Lung (tissue), 12 donors: ENCODE results near the gene ZNF784. TPM values are rescaled to one million over a fixed set of nuclear protein-coding genes. Genes with fewer than 3 reads are reported as not detected.

Experiments
- ATAC-seq: fragments of 200-7000 bp; cut with Tn5 transposase; one replicate; pipeline ENCODE4 v1.9.1; 2020; ENCODE audit warnings: moderate number of reproducible peaks; ENCODE audit not compliant: insufficient read depth, low FRiP score
- DNase-seq, 3 donors: peaks; one replicate each; pipeline ENCODE4 v3.0.0-alpha.2; 2013 to 2017
- H3K27ac ChIP-seq, 2 donors: one replicate each; pipeline ENCODE4 v1.5.1; 2013; ENCODE audit warnings: mild to moderate bottlenecking in 2 of 2, moderate library complexity in 2 of 2, control low read depth in 1 of 2, inconsistent platforms in 1 of 2, low read depth in 1 of 2, low read length in 1 of 2
- H3K27me3 ChIP-seq, 3 donors: one replicate each; pipeline ENCODE4 v1.5.1; 2013; ENCODE audit warnings: low read length in 2 of 3; ENCODE audit not compliant: control insufficient read depth in 3 of 3, insufficient read depth in 3 of 3
- H3K36me3 ChIP-seq, 4 donors: one replicate each; pipeline ENCODE4 v1.5.1; 2013; ENCODE audit warnings: low read length in 4 of 4, mild to moderate bottlenecking in 1 of 4, moderate library complexity in 1 of 4; ENCODE audit not compliant: control insufficient read depth in 4 of 4, insufficient read depth in 4 of 4
- H3K4me1 ChIP-seq, 5 donors: one replicate each; pipeline ENCODE4 v1.5.1; 2013; ENCODE audit warnings: low read length in 5 of 5, mild to moderate bottlenecking in 2 of 5, moderate library complexity in 1 of 5; ENCODE audit not compliant: control insufficient read depth in 5 of 5, insufficient read depth in 5 of 5
- H3K4me3 ChIP-seq: one replicate; pipeline ENCODE4 v1.5.1; 2013; ENCODE audit warnings: mild to moderate bottlenecking, control low read depth, moderate library complexity
- H3K9ac ChIP-seq, 2 donors: one replicate each; pipeline ENCODE4 v1.5.1; 2013; ENCODE audit warnings: low read length in 2 of 2, control low read depth in 1 of 2; ENCODE audit not compliant: insufficient read depth in 1 of 2
- H3K9me3 ChIP-seq, 4 donors: one replicate each; pipeline ENCODE4 v1.5.1; 2013; ENCODE audit warnings: low read length in 3 of 4, mild to moderate bottlenecking in 1 of 4, moderate library complexity in 1 of 4; ENCODE audit not compliant: control insufficient read depth in 4 of 4, insufficient read depth in 3 of 4
- CTCF ChIP-seq: IDR thresholded peaks from 2 replicates; pipeline ENCODE4 v1.5.1; 2012; ENCODE audit warnings: mild to moderate bottlenecking; ENCODE audit errors: control extremely low read depth, extremely low read depth
- WGBS, 2 donors: extraction: QIAGEN DNeasy Blood & Tissue Kit; methylation state at CpG; one replicate each; pipeline ENCODE4 v1.1.7; 2013; 5-methylcytosine and 5-hydroxymethylcytosine counted together
- polyA plus RNA-seq, 2 donors: library from polyadenylated mRNA; stranded (reverse); fragments of 200-250 nt; gene quantifications; one replicate each; pipeline ENCODE4 v1.2.1, GENCODE V29; 2013
- total RNA-seq, 2 donors: library from RNA; depleted of rRNA in 1 of 2; stranded (reverse); fragments of >200 nt in 1 of 2; gene quantifications; one replicate each; pipeline ENCODE4 v1.2.1, GENCODE V29; 2014 to 2021
- donor health status: control.
- donor health status: control.
- donor health status: Bipolar disorder and iron deficiency.
- donor health status: healthy.
- donor health status: DM: yes; HTN: yes; CAD: no.

Gene ZNF784
- total and polyA plus RNA-seq, 4 donors, result 6.3 to 9.4 (median 6.9) TPM

- H3K36me3 ChIP-seq, result peaks cover 27 to 91% (median 47%) of the 10 kb centered on the region in 4 donors
Measured at GRCh38 chr19:55663846-55664536, 39.6 kb upstream of the ZNF784 start.

GRCh38 chr19:55661826-55662225 lies 37.5 kb upstream of the ZNF784 start:
- no peaks in the 10 kb centered on the region for H3K9me3 ChIP-seq
- peaks cover 5 to 22% (median 11%) of the 10 kb centered on the region in 5 donors for H3K4me1 ChIP-seq
- DNase-seq (no peak), ATAC-seq (no peak)
- 49 to 63% methylated on average over 7 of the region's 7 CpGs for WGBS, 2 donors
- H3K36me3 ChIP-seq, result peaks cover 19 to 72% (median 39%) of the 10 kb centered on the region in 4 donors
- no peaks in the 10 kb centered on the region for H3K27me3 ChIP-seq
- no peak overlapping the region for H3K4me3 ChIP-seq
- TF ChIP-seq CTCF, result no peak
- no peak overlapping the region for H3K27ac ChIP-seq
- H3K9ac ChIP-seq, result no peak overlapping the region

More at GRCh38 chr19:55663846-55664536, 39.6 kb upstream of the ZNF784 start:
- peaks cover 0 to 3% (median 0%) of the 10 kb centered on the region in 5 donors for H3K4me1 ChIP-seq
- H3K9me3 ChIP-seq, result no peaks in the 10 kb centered on the region
- no peak for DNase-seq
- H3K27ac ChIP-seq, result no peak overlapping the region
- TF ChIP-seq CTCF, result no peak
- no peak overlapping the region for H3K9ac ChIP-seq
- WGBS, 2 donors, result 90 to 93% methylated on average over 20 of the region's 20 CpGs
- H3K4me3 ChIP-seq, result no peak overlapping the region
- H3K27me3 ChIP-seq, result no peaks in the 10 kb centered on the region
- no peak for ATAC-seq

GRCh38 chr19:55660991-55661390 lies 36.6 kb upstream of the ZNF784 start:
- Histone ChIP-seq H3K4me1 (peaks cover 12 to 28% (median 19%) of the 10 kb centered on the region in 5 donors), H3K9ac (no peak overlapping the region), H3K27ac (no peak overlapping the region), H3K9me3 (no peaks in the 10 kb centered on the region), H3K4me3 (no peak overlapping the region), H3K27me3 (no peaks in the 10 kb centered on the region), H3K36me3 (peaks cover 19 to 64% (median 32%) of the 10 kb centered on the region in 4 donors)
- DNase-seq, result no peak
- TF ChIP-seq CTCF, result no peak
- WGBS, 2 donors, result 85 to 94% methylated on average over 16 of the region's 16 CpGs
- no peak for ATAC-seq
